ENCODE measurements around the gene ARHGEF38.

The ARHGEF38 gene

GRCh38 chr4:105712766-105713165, 160.3 kb downstream of the ARHGEF38 start:
- TF ChIP-seq TAF1 (IDR thresholded peaks at IDR 0.05; ENCODE audit: borderline replicate concordance, insufficient read depth, low read length) (no peak), REST (IDR thresholded peaks at IDR 0.05; ENCODE audit: insufficient read depth in 1 of 2, low read depth in 2 of 2, low read length in 2 of 2) (no peak), POLR2AphosphoS5 (IDR thresholded peaks at IDR 0.05; ENCODE audit: low read depth, low read length) (no peak), FOXP2 (optimal IDR thresholded peaks at IDR 0.05; ENCODE audit: borderline replicate concordance, extremely low read depth, extremely low read length, insufficient read depth) (no peak), SIN3A (IDR thresholded peaks at IDR 0.05; ENCODE audit: borderline replicate concordance, insufficient read depth, low read length) (no peak)

GRCh38 chr4:105714071-105714521, 161.7 kb downstream of the ARHGEF38 start:
- TF ChIP-seq POLR2AphosphoS5 (IDR thresholded peaks at IDR 0.05; ENCODE audit: low read depth, low read length), result no peak
- no peak for TF ChIP-seq FOXP2 (optimal IDR thresholded peaks at IDR 0.05; ENCODE audit: borderline replicate concordance, extremely low read depth, extremely low read length, insufficient read depth)
- no peak for TF ChIP-seq TAF1 (IDR thresholded peaks at IDR 0.05; ENCODE audit: borderline replicate concordance, insufficient read depth, low read length)
- TF ChIP-seq SIN3A (IDR thresholded peaks at IDR 0.05; ENCODE audit: borderline replicate concordance, insufficient read depth, low read length), result no peak
- TF ChIP-seq REST (IDR thresholded peaks at IDR 0.05; ENCODE audit: insufficient read depth in 1 of 2, low read depth in 2 of 2, low read length in 2 of 2), result no peak

GRCh38 chr4:105714932-105715331, 162.5 kb downstream of the ARHGEF38 start:
- TF ChIP-seq SIN3A (IDR thresholded peaks at IDR 0.05; ENCODE audit: borderline replicate concordance, insufficient read depth, low read length), result no peak
- no peak for TF ChIP-seq REST (IDR thresholded peaks at IDR 0.05; ENCODE audit: insufficient read depth in 1 of 2, low read depth in 2 of 2, low read length in 2 of 2)
- TF ChIP-seq TAF1 (IDR thresholded peaks at IDR 0.05; ENCODE audit: borderline replicate concordance, insufficient read depth, low read length), result no peak
- no peak for TF ChIP-seq POLR2AphosphoS5 (IDR thresholded peaks at IDR 0.05; ENCODE audit: low read depth, low read length)
- no peak for TF ChIP-seq FOXP2 (optimal IDR thresholded peaks at IDR 0.05; ENCODE audit: borderline replicate concordance, extremely low read depth, extremely low read length, insufficient read depth)

GRCh38 chr4:105715692-105716278, 163.4 kb downstream of the ARHGEF38 start:
- TF ChIP-seq SIN3A (IDR thresholded peaks at IDR 0.05; ENCODE audit: borderline replicate concordance, insufficient read depth, low read length) (no peak), FOXP2 (optimal IDR thresholded peaks at IDR 0.05; ENCODE audit: borderline replicate concordance, extremely low read depth, extremely low read length, insufficient read depth) (no peak), TAF1 (IDR thresholded peaks at IDR 0.05; ENCODE audit: borderline replicate concordance, insufficient read depth, low read length) (no peak), REST (IDR thresholded peaks at IDR 0.05; ENCODE audit: insufficient read depth in 1 of 2, low read depth in 2 of 2, low read length in 2 of 2) (no peak), POLR2AphosphoS5 (IDR thresholded peaks at IDR 0.05; ENCODE audit: low read depth, low read length) (no peak)
